Measurements from ENCODE around the gene DOC2A. TPM values are rescaled to one million over a fixed set of nuclear protein-coding genes. Genes with fewer than 3 reads are reported as not detected.
A peak's percentile ranks its signal among the peaks of the same experiment; 100 is the strongest.
"Not testable (repeated sequence)": the region's sequence is repeated elsewhere in the genome, so short reads cannot be mapped to it uniquely, and the experiment has no call there.

Gene DOC2A
- total RNA-seq, 2 experiments from 2014 or later, result not detected

DNA sequence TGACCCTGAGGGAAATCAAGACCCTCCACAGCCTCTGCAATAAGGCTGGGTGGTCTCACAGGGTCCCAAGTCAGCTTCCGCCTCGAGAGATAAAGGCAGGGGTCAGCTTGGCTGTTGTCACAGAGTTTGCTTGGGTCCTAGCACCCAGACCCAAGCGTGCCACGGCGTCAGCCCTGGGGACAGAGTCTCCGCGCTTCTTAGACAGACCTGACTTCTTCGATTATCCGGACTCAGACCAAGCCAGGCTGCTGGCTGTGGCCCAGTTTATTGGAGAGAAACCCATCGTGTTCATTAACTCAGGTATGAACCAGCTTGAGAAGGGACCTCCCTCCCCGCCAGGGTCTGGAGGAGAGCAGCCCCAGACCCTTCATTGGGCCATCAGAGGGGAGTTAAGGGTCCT lies 12.8 kb upstream of the DOC2A start:
- Mint-ChIP-seq H3K4me1 (peaks cover 9% of the 10 kb centered on the region), H3K36me3 (no peaks in the 10 kb centered on the region), H3K9me3 (no peaks in the 10 kb centered on the region), H3K4me3 (no peak overlapping the region), H3K27me3 (peaks cover 18% of the 10 kb centered on the region), H3K27ac (no peak overlapping the region)
- POLR2A ChIA-PET, result interaction anchor here (0.5 kb wide), 1 partner anchor 262 kb away, joined by 4 read pairs; no protein-coding TSS in a partner anchor
- ATAC-seq (ENCODE audit: low read depth) (no peak), DNase-seq (no peak)

DNA sequence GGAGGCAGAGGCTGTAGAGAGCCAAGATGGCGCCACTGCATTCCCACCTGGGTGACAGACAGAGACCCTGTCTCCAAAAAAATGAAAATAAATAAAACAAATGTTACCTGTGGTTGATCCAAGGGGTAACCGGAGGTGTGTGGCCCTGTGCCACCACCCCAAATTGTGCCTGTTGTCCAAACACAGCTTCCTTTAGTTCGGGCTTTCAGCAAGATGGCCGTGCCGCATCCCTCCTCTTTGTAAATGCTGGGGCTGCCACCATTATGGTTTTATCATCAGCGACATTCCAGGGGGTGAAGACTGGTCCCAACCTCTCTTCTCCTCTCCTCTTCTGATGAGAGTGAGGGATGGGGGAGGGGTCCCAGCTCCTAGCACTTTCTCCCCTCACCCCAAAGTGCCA lies 12.1 kb upstream of the DOC2A start, which contains the start of gene C16orf92:
C16orf92 (plus strand) TSS at position 312 of the 400 bp plus-strand sequence. CDS start 143 bp downstream, outside the sequence.
- ATAC-seq (ENCODE audit: low read depth), result no peak
- no peak within 1 kb of the TSS for H3K27ac Mint-ChIP-seq
- H3K4me1 Mint-ChIP-seq, result peaks cover 9% of the 10 kb centered on the region
- H3K27me3 Mint-ChIP-seq, result peaks cover 14% of the 10 kb centered on the region
- POLR2A ChIA-PET, result no interaction called here
- DNase-seq, result no peak
- no peak within 1 kb of the TSS for H3K4me3 Mint-ChIP-seq
- no peaks in the 10 kb centered on the region for H3K9me3 Mint-ChIP-seq
- H3K36me3 Mint-ChIP-seq, result no peaks in the 10 kb centered on the region

DNA sequence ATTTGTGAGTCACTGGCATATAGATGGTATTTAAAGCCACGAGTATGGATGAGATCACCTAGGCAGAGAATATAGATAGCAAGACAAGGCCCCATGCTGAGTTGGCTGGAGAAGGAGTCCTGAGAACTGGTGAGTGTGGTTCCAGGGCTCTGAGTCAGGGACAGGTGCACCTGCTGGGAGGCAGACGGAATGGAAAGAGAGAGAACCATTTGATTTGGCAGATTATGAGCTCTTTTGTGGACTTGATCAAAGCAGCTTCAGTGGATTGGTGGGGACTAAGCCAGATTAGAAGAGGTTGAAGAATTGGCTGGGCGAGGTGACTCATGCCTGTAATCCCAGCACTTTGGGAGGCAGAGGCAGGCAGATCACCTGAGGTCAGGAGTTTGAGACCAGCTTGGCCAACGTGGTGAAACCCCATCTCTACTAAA lies 7.9 kb upstream of the DOC2A start:
- POLR2A ChIA-PET, result no interaction called here
- Mint-ChIP-seq H3K9me3 (no peaks in the 10 kb centered on the region), H3K4me3 (no peak overlapping the region), H3K27ac (no peak overlapping the region), H3K36me3 (no peaks in the 10 kb centered on the region), H3K27me3 (peaks cover 5% of the 10 kb centered on the region), H3K4me1 (peaks cover 7% of the 10 kb centered on the region)
- ATAC-seq (ENCODE audit: low read depth), result no peak
- DNase-seq, result no peak

DNA sequence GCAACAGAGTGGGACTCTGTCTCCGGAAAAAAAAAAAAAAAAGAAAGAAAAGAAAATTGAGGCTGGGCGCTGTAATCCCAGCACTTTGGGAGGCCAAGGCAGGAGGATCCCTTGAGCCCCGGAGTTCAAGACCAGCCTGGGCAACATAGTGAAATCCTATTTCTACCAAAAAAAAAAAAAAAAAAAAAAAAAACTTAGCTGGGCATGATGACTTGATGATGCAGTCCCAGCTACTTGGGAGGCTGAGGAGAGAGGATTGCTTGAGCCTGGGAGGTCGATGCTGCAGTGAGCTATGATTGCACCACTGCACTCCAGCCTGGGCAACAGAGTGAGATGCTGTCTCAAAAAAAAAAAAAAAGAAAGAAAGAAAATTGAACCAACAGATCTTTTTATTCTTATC lies 7.1 kb upstream of the DOC2A start:
- DNase-seq; H3K4me3 Mint-ChIP-seq; H3K9me3 Mint-ChIP-seq; ATAC-seq (ENCODE audit: low read depth); H3K27ac Mint-ChIP-seq; H3K27me3 Mint-ChIP-seq; H3K36me3 Mint-ChIP-seq; H3K4me1 Mint-ChIP-seq: not testable (repeated sequence)
- POLR2A ChIA-PET, result interaction anchor here (0.7 kb wide), 2 partner anchors 12 to 198 kb away, joined by 3 to 9 read pairs; partner anchors contain the start of gene MVP

DNA sequence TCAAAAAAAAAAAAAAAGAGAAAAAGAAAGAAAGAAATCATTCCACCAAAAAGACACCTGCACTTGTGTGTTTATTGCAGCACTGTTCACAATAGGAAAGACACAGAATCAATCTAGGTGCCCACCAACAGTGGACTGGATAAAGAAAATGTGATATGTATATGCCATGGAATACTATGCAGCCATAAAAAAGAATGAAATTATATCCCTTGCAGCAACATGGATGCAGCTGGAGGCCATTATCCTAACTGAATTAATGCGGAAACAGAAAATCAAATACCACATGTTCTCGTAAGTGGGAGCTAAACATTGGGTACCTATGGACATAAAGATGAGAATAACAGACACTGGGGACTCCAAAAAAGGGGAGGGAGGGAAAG lies 6.4 kb upstream of the DOC2A start:
- POLR2A ChIA-PET, result no interaction called here
- ATAC-seq (ENCODE audit: low read depth), result no peak
- H3K27me3 Mint-ChIP-seq, result peaks cover 14% of the 10 kb centered on the region

DNA sequence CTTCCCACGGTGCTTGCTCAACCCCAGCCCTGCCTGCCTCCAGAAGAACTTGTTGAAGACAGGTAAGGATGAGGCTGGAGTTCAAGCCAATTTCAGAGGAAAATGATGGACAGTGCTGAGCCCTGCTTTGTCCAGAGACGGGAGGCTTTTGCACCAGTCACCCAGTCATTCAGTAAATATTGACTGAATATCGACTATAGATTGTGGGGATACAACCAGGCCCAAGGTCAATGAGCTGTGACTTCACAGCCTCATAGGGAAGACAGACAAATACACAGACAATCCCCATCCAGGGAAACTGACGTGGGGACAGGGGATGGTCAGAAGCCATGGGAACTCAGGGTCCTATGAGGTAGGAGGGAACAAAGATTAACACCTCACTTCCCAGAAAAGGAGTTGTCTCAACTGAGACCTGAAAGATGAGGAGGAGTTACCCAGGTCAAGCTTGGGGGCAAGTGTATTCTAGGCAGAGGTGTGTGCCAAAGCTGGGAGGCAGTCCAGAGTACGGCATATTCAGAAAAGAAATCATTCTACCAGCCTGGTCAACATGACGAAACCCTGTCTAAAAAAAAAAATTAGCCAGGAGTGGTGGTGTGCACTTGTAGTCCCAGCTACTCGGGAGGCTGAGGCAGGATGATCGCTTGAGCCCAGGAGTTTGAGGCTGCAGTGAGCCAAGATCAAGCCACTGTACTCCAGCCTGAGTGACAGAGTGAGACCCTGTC lies 5.9 kb upstream of the DOC2A start:
- peaks cover 20% of the 10 kb centered on the region for H3K27me3 Mint-ChIP-seq
- H3K4me1 Mint-ChIP-seq, result peaks cover 10% of the 10 kb centered on the region
- no peak overlapping the region for H3K4me3 Mint-ChIP-seq
- DNase-seq, result no peak
- POLR2A ChIA-PET, result no interaction called here
- ATAC-seq (ENCODE audit: low read depth), result no peak
- no peaks in the 10 kb centered on the region for H3K36me3 Mint-ChIP-seq
- no peaks in the 10 kb centered on the region for H3K9me3 Mint-ChIP-seq
- H3K27ac Mint-ChIP-seq, result no peak overlapping the region

More for the DNA sequence above, 6.4 kb upstream of the DOC2A start:
- DNase-seq, result no peak
- Mint-ChIP-seq H3K4me3 (no peak overlapping the region), H3K9me3 (no peaks in the 10 kb centered on the region), H3K27ac (no peak overlapping the region), H3K4me1 (peaks cover 7% of the 10 kb centered on the region), H3K36me3 (no peaks in the 10 kb centered on the region)

DNA sequence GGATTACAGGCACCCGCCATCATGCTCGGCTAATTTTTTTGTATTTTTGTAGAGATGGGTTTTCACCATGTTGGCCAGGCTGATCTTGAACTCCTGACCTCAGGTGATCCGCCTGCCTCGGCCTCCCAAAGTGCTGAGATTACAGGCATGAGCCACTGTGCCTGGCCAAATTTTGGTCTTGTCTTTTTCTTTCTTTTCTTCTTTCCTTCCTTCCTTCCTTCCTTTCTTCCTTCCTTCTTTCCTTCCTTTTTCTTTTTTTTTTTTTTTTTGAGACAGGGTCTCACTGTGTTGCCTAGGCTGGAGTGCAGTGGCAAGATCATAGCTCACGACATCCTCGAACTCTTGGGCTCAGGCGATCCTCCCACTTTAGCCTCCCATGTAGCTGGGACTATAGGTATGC lies 4.6 kb upstream of the DOC2A start:
- H3K27me3 Mint-ChIP-seq, result peaks cover 27% of the 10 kb centered on the region
- H3K4me3 Mint-ChIP-seq; H3K36me3 Mint-ChIP-seq; H3K4me1 Mint-ChIP-seq; ATAC-seq (ENCODE audit: low read depth); H3K9me3 Mint-ChIP-seq; POLR2A ChIA-PET; H3K27ac Mint-ChIP-seq; DNase-seq: not testable (repeated sequence)

DNA sequence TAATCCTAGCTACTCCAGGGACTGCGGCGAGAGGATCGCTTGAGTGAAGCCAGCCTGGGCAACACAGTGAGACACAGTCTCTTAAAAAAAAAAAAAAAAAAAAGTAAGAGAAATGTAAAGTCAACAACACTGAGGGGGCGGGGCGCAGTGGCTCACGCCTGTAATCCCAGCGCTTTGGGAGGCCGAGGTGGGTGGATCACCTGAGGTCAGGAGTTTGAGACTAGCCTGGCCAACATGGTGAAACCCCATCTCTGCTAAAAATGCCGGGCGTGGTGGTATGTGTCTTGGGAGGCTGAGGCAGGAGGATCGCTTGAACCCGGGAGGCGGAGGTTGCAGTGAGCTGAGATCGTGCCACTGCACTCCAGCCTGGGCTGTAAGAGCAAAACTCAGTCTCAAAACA lies 1.8 kb upstream of the DOC2A start:
- not testable (repeated sequence) for H3K9me3 Mint-ChIP-seq; H3K27ac Mint-ChIP-seq; H3K4me1 Mint-ChIP-seq; ATAC-seq (ENCODE audit: low read depth); H3K4me3 Mint-ChIP-seq; DNase-seq; H3K36me3 Mint-ChIP-seq
- peaks cover 34% of the 10 kb centered on the region for H3K27me3 Mint-ChIP-seq
- POLR2A ChIA-PET, result interaction anchor here (0.7 to 1.2 kb wide), 2 partner anchors 15 to 312 kb away, joined by 3 to 4 read pairs; no protein-coding TSS in a partner anchor

DNA sequence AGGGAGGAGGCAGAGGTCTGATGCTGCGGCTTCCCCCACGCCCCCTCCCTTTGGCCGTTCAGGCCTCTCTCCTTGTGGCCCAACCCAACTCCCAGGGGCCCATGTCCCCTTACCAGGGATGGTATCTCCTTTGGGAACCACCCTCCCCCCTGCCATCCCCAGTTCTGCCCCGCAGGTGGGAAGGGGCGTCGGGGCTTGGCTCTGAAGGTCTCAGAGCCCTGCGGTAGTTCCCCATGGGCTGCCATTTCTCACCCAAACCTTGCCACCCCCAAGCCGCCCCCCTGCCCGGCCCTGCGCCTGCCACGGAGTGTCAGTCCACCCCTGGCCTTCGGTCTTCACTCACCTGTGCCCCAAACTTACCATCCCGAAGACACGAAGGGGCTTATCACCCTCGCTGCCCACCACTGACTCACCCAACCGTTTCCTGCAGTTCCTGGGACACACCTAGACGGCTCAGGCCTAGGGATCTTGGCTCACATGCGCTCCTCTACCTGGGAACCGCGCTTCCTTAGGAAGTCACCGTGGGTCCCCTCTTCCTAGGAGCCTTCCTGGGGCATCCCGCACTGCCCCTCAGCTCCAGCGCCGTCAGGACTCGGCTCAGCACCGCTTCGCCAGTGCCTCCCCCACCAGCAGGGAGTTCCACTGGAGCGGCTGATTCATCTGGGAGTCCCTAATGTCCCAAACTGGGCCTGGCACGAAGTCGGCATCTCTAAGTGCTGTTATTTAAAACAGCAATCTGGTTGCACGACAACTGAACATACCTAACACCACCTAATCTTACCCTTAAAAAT lies 1.1 kb upstream of the DOC2A start:
- POLR2A ChIA-PET, result no interaction called here
- H3K27ac Mint-ChIP-seq, result peak overlapping the region; percentile 68
- peaks cover 3% of the 10 kb centered on the region for H3K4me1 Mint-ChIP-seq
- H3K27me3 Mint-ChIP-seq, result peaks cover 34% of the 10 kb centered on the region
- H3K4me3 Mint-ChIP-seq, result peak overlapping the region; percentile 87
- ATAC-seq (ENCODE audit: low read depth) (no peak), DNase-seq (no peak)
- no peaks in the 10 kb centered on the region for H3K36me3 Mint-ChIP-seq
- no peaks in the 10 kb centered on the region for H3K9me3 Mint-ChIP-seq

DNA sequence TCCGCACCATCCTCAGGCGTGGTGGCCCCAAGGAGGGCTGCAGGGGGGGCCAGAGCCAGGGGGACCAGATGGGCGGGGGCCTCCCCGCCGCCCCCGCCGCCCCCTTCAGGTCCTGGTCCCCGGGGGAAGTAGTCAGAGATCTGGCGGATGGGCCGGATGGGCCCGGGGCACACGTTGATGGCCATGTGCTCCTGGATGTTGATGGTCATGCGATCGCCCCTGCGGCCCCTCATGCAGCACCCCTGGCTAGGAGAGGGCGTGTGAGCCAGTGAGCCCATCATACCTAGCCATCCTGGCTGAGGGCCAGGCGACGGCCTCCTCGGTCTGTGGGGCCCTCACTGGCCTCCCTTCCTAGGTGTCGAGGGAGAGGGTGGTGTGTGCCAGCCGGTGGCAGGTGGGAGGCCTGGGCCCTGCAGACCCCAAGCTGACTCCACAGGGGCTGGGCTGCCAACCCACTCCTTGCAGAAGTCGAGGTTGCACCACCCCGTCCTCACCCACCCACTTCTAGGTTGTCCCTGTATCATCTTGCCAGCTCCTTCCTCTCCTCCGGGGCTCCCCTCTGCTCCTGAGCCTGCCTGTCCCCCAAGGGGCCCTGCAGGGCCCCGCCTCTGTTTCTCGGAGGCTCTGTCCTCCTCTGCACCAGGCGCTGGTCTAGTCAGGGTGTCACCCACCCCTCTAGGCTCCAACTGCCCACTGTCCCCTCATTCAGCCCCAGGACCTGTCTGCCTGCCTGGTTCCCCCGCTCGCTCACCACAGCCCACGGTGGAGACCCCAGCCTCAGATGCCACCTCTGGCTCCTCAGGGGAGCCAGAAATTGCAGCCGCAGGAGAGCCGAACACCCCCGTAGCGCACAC lies 610 bp downstream of the DOC2A start:
- no peak for ATAC-seq (ENCODE audit: low read depth)
- H3K9me3 Mint-ChIP-seq, result no peaks in the 10 kb centered on the region
- peaks cover 3% of the 10 kb centered on the region for H3K4me1 Mint-ChIP-seq
- no peak for DNase-seq
- H3K36me3 Mint-ChIP-seq, result no peaks in the 10 kb centered on the region
- H3K27me3 Mint-ChIP-seq, result peaks cover 32% of the 10 kb centered on the region
- peak overlapping the region; percentile 64 for H3K4me3 Mint-ChIP-seq
- H3K27ac Mint-ChIP-seq, result no peak overlapping the region
- POLR2A ChIA-PET, result interaction anchor here (1.5 kb wide), 1 partner anchor 84 kb away, joined by 3 read pairs; the partner anchor contains the start of gene KCTD13

DNA sequence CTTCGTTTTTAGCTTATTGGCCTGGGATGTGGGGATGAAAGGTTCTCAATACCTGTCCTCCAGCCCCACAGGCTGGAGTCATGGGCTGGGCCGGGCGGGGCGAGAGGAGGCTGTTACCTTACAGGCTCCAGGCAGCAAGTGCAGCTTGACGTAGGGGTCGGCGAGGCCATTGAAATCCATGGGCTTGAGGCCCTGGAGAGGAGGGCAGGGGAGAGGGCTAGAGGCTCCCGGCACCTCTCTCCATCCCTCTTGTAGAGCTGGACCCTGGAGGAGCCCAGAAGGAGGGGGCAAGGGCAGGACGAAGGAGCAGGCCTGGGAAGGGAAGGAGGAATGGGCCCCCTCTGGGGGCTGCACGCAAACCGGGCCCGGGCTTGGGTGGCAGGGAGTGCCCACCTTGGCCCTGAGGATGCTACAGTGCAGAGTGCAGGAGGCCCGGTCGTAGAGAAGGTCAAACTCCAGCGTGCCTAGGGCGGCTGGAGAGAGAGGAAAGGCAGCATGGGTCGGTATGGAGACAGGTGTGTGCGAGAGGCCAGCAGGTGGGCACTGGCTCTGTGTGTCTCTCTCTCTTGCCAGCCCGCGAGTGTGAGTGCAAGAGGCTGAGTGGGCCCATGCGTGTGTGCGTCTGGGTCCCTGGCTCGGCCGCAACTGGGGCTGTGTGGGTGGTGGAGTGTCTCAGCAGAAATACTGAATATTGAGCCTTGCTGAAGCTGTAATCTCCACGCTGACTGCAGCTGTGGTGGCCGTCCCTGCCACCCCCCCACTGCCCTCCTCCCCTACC lies 1.6 kb downstream of the DOC2A start:
- no peak for DNase-seq
- H3K4me3 Mint-ChIP-seq, result no peak overlapping the region
- H3K9me3 Mint-ChIP-seq, result no peaks in the 10 kb centered on the region
- H3K36me3 Mint-ChIP-seq, result no peaks in the 10 kb centered on the region
- H3K27me3 Mint-ChIP-seq, result peaks cover 30% of the 10 kb centered on the region
- H3K4me1 Mint-ChIP-seq, result peaks cover 3% of the 10 kb centered on the region
- ATAC-seq (ENCODE audit: low read depth), result no peak
- H3K27ac Mint-ChIP-seq, result no peak overlapping the region
- POLR2A ChIA-PET, result no interaction called here

DNA sequence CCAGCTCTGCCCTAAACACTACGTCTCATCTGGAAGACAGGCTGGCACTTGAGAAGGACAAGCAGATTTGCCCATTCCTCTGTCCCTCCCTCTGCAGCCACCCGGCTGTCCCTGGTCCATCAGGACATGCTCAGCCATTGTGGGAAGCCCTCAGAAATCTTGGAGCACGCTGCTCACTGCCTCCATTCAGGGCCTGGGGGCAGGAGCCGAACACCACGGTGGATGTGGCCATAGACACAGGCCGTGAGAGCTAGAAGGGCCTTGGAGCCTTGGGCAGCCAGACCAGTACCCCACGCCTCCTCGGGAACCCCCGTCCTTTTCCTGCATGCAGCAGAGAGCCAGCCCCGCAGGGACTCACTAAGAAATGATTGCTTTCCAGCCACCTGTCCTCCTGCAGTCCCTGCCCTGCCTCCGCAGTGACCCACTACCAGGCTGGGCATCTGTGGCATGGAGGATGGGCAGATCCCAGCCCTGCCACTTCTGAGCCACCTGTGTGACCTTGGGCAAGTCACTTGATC lies 3.4 kb downstream of the DOC2A start:
- no peak for ATAC-seq (ENCODE audit: low read depth)
- Mint-ChIP-seq H3K27me3 (peaks cover 21% of the 10 kb centered on the region), H3K4me1 (peaks cover 6% of the 10 kb centered on the region), H3K27ac (no peak overlapping the region), H3K36me3 (peaks cover 2% of the 10 kb centered on the region), H3K4me3 (no peak overlapping the region), H3K9me3 (no peaks in the 10 kb centered on the region)
- DNase-seq, result no peak
- POLR2A ChIA-PET, result no interaction called here
